Measurements from ENCODE around the gene AIMP1.

DNA sequence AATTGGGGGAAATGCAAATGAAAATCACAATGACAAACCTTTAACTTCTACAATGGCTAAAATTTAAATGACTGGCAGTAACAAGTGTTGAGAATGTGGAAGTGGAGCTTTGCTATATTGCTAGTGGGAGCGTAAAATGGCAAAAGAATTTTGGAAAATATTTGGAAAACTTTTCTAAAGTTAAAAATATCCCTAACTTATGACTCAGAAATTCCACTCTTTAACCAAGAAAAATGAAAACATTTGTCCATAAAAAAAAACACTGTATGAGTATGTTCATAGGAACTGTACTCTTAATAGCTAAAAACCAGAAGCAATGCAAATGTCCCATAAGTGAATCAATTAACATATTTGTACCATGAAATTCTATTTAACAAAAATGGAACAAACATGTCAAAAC lies 4.0 kb upstream of the AIMP1 start:
- TF ChIP-seq, protein P1, sequence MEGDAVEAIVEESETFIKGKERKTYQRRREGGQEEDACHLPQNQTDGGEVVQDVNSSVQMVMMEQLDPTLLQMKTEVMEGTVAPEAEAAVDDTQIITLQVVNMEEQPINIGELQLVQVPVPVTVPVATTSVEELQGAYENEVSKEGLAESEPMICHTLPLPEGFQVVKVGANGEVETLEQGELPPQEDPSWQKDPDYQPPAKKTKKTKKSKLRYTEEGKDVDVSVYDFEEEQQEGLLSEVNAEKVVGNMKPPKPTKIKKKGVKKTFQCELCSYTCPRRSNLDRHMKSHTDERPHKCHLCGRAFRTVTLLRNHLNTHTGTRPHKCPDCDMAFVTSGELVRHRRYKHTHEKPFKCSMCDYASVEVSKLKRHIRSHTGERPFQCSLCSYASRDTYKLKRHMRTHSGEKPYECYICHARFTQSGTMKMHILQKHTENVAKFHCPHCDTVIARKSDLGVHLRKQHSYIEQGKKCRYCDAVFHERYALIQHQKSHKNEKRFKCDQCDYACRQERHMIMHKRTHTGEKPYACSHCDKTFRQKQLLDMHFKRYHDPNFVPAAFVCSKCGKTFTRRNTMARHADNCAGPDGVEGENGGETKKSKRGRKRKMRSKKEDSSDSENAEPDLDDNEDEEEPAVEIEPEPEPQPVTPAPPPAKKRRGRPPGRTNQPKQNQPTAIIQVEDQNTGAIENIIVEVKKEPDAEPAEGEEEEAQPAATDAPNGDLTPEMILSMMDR (IDR thresholded peaks at IDR 0.05; ENCODE audit: insufficient read depth, low read length): no peak
- no peak for TF ChIP-seq POLR2AphosphoS5 (IDR thresholded peaks at IDR 0.05; ENCODE audit: low read depth)
